Stimulated activated CD4-positive, alpha-beta T cell treated with anti-CD3 and anti-CD28 coated beads, Interleukin-12 subunit alpha, Interleukin-12 subunit beta, amount 100 ng/mL, for 24 hours (primary cell): ENCODE data around the gene PRKG1.
"Not testable (repeated sequence)": the region's sequence is repeated elsewhere in the genome, so short reads cannot be mapped to it uniquely, and the experiment has no call there.

Source experiments
- DNase-seq, 2 experiments: peaks; one replicate each; pipeline ENCODE4 v3.0.0-alpha.2; 2020; ENCODE audit warnings: low read depth in 2 of 2

Gene PRKG1

DNA sequence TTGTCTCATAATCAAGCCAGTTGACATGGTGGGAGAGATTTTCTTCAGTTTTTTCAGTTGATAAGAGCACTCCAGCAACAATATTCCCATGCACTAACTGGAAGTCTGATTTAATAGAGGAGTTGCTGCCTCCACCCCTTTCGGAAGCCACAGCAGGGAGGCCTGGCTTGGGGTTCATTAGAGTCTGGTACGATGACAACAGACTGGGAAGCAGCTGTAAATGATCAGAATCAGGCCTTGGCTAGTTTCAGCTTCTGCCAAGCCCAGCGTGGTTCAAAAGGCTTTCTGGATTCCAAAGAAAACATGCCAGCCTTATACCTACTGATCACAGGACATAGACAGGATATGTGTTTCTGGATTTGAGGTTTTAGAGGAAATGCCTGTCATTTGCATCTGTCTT lies 351.1 kb downstream of the PRKG1 start:
- no peak for DNase-seq

DNA sequence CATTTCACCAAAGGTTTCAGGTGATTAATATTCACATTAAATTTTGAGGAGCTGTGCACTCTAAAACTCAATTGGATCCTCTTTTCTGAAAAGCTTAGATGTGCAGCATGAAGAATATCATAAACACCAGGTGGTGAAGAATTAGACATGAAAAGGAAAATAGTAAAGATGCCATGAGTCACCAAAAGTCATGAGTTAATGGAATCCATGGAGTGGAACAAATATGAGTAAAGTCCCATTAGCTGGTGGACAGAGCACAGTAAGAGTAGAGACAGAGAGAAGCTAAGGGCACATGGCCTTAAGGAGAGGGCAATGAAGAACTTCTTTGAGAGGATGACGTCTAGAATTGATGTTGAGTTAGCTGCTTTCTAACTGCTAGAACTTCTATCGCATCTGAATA lies 353.5 kb downstream of the PRKG1 start:
- DNase-seq = no peak

DNA sequence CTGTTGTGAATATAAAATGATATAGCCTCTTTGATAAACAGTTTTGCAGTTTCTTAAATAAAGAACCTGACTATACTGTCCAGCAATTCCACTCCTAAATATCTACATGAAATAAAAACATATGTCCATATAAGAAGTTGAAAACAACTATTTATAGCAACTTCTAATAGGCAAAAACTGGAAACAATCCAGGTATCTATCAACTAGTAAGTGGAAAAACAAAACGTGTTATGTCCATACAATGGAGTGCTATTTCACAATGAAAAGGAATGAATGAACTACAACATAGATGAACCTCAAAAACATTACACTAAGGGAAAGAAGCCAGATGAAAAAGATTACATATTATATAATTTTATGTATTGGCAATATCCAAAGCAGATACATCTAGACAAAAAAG lies 356.2 kb downstream of the PRKG1 start:
- DNase-seq = no peak

DNA sequence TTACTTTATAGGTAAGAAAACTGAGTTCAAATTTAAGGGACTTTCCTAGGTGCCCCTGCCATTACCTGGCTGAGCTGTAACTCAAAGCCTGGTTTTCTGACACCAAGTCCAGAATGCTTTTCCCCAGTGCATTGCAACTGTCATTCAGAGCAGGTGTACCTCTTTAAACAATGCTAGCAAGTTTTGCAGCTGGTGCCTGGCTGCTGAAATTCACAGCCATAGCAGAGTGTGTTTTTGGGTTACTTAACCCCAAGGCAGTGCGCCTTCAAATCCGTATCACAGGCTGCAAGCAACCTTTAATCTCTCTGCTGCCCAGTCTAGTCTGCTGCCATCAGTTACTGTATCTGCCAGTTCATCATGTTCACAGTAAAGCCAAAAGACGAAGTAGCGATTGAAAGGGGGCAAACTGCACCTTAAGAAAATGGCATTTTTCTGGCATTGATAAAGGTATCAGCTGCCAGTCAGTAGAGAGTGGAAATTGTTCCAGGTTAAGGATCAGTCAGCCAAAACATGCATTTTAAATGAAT lies 359.7 kb downstream of the PRKG1 start:
- no peak for DNase-seq

DNA sequence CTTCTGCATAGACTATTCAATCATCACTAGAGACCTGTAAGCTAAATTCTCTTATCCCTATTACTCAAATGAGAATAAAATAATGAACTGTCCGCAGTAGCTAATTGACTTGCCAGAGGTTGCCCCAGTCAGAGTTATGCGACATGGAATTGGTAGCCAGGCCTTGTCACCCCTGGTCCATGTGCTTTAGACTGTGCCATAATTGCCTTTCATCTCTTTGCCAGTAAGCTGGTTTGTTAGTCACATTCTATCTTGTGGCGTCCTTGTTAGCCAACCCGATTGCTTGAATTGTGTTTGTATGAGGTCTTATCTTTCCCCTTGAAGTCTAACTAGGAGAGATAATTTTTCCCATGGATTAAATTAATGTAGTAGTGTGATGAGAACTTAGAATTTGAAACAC lies 362.5 kb downstream of the PRKG1 start:
- no peak for DNase-seq

DNA sequence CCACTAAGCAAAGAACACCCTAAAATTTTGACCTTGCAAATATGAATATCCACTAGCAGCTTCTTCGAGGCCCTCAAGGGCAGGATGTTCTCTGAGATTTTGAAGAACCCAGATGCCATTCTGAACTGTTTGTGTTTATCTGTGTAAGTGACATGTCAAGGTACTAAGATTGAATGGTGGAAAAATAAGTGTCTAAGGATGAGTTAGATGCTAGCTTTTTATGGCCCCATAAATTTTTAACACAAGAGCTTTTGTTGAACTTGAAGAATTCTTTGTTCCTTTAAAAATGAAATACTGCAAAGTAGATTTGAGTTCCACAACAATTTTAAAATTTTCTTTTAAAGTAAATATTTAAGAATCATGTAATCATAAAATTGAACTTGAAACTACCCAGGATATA lies 365.4 kb downstream of the PRKG1 start:
- DNase-seq = no peak

DNA sequence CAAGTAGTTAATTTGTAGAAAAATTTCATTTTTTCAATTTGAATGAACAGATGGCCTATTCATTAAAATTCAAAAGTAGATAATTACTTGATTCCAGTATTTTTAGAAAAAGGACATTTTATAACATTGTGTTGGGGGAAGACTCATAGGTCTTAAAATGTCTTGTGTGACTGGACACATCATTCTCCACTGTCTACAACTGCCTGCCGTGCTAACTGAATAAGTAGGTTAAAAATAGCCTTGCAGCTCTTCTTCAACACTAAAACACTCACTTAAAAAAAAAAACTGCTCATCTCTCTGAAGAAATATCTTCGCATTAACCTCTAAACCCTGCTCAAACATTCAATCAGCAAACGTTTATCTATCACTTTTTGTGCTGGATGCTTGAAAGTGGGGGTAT lies 371.3 kb downstream of the PRKG1 start:
- no peak for DNase-seq

DNA sequence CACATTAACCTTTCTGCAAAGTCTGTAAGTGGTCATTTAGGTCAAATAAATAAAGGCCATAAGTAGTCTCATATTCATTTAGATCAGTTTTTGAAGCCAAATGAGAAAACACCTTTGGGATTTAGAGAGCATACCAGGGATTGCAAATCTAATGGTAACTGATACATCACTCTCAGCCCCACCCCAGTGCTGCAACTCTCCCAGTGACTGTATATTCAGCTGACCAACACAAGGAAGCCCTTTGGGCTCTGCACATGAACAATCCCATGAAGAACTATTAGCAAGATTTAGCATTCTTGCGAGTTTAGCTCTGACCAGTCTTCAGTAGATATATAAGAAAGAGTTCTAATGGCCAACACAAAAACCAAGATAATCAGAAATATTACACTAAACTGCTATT lies 372.8 kb downstream of the PRKG1 start:
- DNase-seq = no peak

DNA sequence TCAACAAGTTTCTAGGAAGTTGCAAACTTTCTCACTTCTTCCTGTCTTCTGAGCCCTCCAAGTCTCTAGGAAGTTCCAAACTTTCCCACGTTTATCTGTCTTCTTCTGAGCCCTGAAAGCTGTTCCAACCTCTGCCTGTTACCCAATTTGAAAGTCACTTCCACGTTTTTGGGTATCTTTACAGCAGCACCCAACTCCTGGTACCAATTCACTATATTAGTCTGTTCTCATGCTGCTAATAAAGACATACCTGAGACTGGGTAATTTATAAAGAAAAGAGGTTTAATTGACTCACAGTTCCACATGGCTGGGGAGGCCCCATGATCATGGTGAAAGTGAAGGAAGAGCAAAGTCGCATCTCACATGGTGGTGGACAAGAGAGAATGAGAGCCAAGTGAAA lies 381.5 kb downstream of the PRKG1 start:
- DNase-seq = not testable (repeated sequence)

DNA sequence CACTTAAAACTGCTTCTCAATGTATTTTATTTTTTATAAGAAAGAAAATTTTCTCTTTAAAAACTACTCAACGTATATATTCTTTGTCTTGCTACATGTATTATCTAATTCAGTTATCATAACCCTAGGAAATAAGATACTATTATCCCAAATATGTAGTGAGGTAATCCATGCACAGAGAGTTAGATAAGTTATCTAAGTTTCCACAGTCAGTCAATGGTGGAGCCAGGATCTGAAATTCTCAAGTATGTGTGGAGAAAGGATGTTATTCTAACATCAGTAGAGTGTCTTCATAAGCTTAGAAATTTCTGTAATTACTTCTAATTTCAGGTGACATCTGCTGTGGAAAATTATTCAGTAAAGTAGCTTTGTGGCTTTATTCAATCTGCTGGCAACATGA lies 385.2 kb downstream of the PRKG1 start:
- no peak for DNase-seq

DNA sequence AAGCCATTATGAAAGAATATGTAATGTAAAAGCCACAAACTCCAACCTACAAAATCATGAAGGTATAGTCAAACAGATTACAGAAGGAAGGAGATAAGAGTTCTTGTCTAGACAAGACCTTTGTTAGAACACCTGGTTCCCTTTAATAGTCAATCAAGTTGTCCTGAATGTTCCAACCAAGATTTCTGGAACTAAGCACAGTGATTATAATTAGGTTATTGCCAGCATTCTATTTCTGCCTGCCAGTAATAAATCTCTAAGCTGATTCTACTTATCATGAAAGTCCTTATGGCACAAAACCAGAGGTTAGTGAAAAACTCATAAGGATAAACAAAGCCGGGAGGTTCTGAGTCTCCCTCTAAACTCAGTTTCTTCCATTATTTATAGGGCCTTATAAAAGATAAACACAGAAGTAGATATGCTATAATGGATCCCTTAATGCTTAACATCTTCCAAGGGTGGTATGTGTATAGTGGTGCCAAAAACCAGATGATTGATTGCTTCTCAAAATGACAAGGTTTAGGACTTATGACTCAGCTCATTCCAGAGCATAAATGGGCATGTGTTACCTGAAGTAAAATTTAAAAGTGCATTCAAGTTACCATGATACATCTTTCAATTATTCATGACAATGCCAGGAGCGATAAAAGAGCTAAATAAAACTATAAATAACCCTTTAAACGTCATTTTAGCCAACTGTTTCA lies 387.9 kb downstream of the PRKG1 start:
- no peak for DNase-seq

DNA sequence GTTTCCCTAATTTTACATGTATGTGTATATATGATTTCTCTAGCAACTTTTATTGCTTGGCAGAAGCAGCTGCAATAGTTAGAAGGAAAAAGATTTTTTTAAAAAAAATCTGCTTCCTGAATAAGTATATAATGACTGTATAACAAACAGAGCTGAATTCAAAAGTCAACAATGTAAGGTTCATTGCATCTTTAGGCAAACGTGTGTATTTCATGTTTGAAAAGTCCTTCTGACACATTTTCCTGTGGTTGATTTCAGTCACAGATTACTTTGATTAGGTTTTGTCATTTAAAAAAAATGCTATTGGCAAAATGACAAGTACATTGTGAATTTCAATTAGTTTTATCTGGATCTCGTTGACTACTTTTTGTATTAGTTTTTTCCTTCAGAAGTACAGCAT lies 394.1 kb downstream of the PRKG1 start:
- no peak for DNase-seq

DNA sequence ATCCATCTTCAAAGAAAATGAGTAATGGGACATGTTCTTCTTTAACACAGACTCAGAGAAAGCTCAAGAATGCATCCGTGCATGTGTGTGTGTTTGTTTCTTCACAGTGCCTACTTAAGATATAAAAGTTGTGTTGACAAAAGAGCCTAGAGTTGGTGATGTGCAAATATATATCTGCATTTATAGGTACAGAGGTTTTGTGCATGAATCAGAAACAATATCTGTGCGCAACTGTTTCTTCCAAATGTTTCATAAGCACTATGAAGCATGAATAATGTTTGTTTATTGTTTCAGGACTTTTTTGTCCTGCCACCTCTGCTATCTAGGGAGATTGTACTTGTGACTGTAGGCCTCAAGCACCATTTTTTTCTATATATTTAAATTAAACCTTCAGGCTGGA lies 395.4 kb downstream of the PRKG1 start:
- DNase-seq = no peak

DNA sequence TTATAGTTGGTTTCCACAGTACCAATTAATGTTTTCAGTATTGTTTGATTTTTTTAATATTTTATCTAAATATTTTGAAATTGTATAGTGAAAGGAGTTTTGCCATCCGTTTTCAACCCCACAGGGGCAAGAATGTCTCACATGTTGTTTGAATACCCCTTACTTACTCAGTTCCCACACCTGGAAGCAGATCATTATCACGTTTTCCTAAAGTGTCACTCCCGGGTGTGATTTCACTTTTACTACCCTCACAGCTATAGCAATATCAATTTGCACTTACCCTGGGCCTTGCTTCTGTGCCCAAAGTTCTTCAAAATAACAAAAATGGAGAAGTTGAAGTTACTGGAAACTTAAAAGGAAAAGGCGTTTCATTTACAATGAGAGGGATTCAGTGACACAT lies 397.0 kb downstream of the PRKG1 start:
- no peak for DNase-seq

DNA sequence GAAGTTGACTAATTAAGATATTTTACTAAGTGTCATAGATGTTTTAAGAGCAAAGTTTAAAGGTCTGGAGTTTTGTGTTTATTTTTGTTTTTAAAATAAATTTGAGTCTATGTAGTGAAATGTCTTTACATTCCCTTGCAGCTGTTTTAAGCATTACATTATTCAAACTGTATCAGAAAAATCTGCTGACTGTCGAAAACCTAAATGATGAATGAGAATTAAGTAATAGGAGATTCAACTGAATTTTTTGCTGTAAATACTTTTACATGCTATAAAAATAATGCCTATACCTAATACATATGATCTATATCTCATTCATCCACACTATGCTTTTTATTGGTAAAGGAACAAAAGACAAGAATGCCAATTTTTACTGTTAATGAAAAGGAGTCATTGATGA lies 397.9 kb downstream of the PRKG1 start:
- no peak for DNase-seq

DNA sequence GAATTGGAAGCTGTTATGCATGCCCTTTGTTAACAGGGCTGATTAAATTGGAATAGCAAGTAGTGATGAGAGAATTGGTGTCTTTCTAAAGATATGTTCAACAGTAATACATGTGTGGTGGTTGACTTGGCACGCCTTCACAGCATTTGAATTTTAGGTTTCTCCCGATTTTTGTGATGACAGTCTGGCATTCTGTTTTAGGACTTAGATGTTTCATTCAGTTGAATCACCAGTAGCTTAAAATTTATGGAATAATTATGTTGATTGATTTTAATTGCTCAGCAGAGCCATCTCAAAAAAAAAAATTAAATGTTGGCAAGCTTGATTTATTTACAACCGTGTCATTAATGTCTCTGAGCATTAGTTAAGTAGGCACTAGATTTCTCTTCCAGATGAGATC lies 405.4 kb downstream of the PRKG1 start:
- no peak for DNase-seq

DNA sequence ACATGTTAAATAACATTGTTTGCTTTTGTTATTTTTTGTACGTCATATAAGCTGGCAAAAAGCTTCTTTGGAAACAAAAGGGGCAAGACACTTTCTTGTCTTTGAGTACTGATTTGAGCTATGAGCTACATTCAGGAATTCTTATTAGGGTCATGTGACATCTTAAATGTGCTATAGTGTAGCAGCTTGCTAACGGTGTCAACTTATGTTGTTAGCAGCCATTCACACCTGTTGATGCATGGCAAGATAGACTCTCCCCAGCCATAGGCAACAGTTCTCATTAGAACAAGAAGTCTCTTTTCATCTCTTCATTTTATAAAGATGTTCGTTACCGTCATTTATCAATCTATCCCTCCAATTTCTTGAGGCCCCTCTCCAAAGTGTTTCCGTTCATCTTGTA lies 411.4 kb downstream of the PRKG1 start:
- DNase-seq = no peak

DNA sequence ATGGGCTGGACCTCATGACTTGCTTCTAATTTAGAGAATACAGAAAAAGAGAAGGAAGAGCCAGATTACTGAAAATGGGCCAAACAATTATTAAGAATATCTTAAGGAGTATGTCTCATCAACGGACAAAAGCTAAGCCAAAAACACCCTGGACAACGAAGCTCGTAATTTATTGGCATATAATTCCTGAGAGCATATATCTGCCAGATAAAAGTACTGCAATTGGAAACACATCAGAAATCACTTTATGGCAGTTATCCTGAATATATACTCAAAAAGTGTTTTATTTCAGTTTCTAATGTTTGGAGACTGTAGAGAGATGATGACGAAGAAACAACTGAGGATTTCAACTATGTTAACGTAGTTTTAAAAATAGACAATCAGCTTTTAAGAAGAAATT lies 413.3 kb downstream of the PRKG1 start:
- no peak for DNase-seq

DNA sequence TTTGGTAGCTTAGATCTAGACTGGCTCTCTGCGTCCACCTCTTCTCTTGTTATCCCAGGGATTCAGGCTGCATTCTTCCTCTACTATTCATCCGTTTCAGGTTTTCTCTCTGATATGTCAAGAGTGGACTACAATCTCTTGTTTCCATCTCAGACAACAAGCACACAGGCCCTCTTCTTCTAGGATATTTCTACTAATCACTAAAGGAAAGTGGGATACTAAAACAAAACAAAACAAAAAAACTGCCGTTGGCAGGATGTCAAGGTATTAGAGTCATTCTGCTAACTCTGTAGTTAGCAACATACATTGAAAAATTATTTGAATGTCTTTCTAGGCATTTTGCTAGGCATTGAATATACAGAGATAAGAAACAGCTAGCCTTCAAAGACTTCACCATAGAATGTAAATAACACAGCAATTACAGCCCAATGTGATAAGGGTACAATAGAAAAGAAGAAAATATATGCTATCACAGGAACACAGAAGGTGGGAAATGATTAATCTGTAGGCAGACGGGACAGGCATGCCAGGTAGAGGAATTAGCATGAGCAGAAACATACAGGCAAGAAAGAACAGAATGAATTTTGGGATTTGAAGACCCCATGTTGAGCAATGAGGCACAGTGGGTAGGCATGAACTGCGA lies 414.6 kb downstream of the PRKG1 start:
- no peak for DNase-seq

DNA sequence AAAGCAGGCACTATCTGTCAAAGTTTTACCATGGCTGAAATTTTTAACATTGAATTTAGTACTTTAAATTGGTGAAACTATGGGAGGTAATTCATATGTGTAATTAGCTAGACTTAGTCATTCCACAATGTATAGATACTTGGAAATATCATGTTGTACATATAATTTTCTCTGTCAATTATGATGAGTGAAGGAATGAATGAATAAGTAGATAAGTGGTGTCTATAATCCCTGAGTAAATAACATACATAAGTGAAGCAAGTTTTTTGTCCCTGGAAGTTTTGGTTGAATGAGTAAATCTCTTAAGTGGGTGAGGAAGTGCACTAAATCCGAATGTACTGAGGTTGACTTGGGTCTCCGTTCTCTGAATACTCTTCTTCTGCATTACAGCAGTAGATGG lies 424.1 kb downstream of the PRKG1 start:
- no peak for DNase-seq

DNA sequence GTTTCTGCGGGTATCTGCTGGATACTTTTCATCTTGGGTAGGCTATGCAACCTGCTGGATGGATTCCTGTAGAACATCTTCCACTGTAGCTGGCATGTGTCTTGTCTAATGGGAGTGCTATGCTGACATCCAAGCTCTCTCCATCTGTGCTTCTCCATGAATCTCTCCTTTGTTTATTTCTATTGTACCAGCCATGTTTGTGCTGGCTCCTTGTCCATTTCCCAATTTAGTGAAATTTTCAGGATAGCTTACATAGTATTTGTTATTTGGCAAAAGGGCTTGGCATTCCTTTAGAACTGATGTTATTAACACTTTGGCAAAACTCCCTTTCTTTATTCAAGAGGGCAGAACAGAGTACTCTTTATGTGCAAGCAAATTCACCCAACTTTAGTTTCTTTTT lies 427.1 kb downstream of the PRKG1 start:
- DNase-seq = no peak

DNA sequence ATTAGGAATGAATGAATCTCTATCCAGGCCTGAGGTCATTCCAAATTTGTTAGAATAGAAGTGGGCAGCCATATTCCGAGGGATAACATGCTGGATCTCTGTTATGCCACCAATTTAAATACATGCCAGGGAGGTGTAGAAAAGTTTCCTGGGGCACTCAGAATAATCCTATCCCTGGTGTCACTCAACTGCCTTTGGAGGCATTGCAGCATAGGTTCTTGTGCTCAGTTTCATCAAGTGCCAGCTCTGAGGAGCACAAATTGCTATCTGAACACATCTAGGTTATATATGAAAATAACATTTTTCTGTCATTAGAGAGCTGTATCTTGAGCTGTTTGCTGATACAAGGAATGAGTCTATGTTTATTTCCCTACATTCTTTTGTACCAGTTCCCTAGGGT lies 427.8 kb downstream of the PRKG1 start:
- no peak for DNase-seq

DNA sequence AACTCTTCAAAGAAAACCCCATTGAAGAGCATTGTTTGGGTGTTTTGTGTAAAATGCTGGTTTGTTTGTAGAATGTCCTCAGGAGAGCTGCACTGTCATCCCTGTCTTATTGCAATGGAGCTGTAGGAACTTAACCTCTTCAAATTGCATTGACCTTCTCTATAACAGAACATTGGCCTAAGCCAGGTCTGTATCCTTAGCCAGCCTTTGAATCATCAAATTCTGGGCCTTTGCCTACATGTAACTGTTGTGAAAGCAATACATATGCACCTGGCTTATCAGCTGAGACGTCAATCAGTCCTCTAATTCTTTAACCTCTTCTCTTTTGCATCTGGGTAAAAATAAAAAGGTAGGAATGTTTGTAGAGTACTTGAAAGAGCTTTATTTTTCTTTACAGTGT lies 429.1 kb downstream of the PRKG1 start:
- no peak for DNase-seq

DNA sequence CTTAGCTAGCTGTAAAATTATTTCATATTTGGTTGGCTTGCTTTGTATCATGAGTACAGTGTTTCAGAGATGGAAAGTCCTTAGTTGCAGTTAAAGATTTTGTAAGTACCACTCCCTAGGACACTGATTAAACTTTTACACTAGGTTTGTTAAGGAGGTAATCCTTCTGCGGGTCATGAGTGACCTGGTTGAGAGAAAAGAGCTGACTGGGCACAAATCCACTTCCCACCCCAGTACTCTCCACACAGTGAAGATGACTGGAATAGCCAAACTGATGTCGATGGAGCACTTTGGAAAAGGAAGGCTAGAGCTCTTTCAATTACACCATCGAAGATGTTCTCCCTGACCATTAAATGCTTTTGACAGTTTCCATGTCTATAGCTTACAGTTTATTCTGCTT lies 433.2 kb downstream of the PRKG1 start:
- no peak for DNase-seq
